Left ventricle myocardium inferior (tissue), 1 donor: ENCODE data around the gene AGO3. TPM values are rescaled to one million over a fixed set of nuclear protein-coding genes. Genes with fewer than 3 reads are reported as not detected.

ENCODE experiments used
- DNase-seq: peaks from one replicate; pipeline ENCODE4 v3.0.0-alpha.2; 2020
- H3K27ac ChIP-seq: fragments of 200-600 bp; replicated peaks from 2 replicates; pipeline ENCODE4 v1.8.0; 2021
- H3K27me3 ChIP-seq: fragments of 200-600 bp; 2 replicates; pipeline ENCODE4 v1.8.0; 2021; ENCODE audit warnings: low read depth
- H3K36me3 ChIP-seq: fragments of 200-600 bp; 2 replicates; pipeline ENCODE4 v1.8.0; 2021
- H3K4me1 ChIP-seq: fragments of 200-600 bp; 2 replicates; pipeline ENCODE4 v1.8.0; 2021
- H3K4me3 ChIP-seq: fragments of 200-600 bp; 2 replicates; pipeline ENCODE4 v1.8.0; 2021; ENCODE audit warnings: mild to moderate bottlenecking, moderate library complexity
- H3K9me3 ChIP-seq: fragments of 200-600 bp; replicated peaks from 2 replicates; pipeline ENCODE4 v1.8.0; 2021
- intact Hi-C: fragments of 100-400 bp; cut with micrococcal nuclease; formaldehyde crosslinking; loops from one replicate; pipeline ENCODE4 v1.11.0; 2022
- long read RNA-seq: library from polyadenylated mRNA; unstranded; transcript quantifications from one replicate; pipeline ENCODE4 v2.0.0, GENCODE V29; 2021
- total RNA-seq: library from RNA; stranded (reverse); fragmentation: NEBNext Ultra II Directional; extraction: Animal tissue kit (Norgen Biotek cat#: 25700); gene quantifications from one replicate; pipeline ENCODE4 v1.2.1, GENCODE V29; 2021
- TF ChIP-seq, protein P1 (sequence below): fragments of 200-600 bp; IDR thresholded peaks from 2 replicates; pipeline ENCODE4 v1.8.0; 2021; ENCODE audit warnings: antibody characterized with exemption, mild to moderate bottlenecking, borderline replicate concordance
- donor health status: DM: no; HTN: yes; CAD: no; lungs with severe emphysema.

The AGO3 gene
- 12.1 TPM for total RNA-seq
- long read RNA-seq, full-length matches to known transcripts: 6 of 10 reads
- long read RNA-seq, partial matches to known transcripts: 1 of 10 reads
- long read RNA-seq, other reads (novel, unspliced or antisense): 3 of 10 reads

DNA sequence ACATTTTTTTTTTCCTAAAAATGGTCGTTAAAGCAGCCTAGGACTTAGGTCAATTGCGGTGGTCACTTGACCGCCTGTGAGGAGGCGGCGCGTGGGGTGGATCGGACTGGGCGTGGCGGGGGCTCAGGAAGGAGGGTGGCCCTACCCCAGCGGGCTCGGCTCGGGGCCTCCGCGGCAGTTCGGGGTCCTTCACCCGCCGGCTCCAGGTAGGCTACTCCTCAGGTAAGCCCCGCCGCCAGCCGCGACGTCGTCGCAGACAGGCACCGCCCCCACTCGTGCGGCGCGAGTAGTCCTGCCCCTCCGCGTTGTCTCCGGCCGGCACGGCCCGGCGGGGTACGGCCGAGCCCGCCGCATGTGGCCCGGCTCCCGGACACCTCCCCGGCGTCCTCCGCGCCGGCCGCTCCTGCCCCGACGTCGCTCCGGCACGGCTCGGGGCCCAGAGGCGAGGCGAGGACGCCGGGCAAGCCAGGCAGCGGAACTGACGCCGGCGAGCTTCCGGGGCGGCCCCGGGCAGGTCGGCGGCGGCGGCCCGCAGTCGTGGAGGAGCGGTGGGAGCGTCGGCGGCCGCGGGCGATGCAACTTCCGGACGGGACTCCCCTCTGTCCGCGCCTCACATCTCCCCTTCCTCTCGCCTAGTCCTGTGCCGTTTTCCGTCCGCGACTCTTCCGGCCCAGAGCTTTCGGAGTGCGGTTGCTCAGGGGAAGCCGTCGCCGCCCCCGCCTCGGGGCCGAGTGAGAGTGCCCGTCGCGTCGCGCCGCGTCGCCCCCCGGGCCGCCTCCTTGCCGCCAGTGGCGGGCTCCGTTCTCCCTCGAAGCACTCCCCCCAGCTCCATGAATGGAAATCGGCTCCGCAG, at the start of gene AGO3:
Gene AGO3, plus strand, starts transcription at position 513 of the 853 bp plus-strand sequence. Its CDS starts 322 bp downstream, at position 835.
- Histone ChIP-seq H3K4me3 (peak within 1 kb of the TSS; percentile 95), H3K27me3 (no peaks in the 10 kb centered on the region), H3K9me3 (no peaks in the 10 kb centered on the region), H3K27ac (peak within 1 kb of the TSS; percentile 99), H3K4me1 (peaks cover 50% of the 10 kb centered on the region), H3K36me3 (no peaks in the 10 kb centered on the region)
- intact Hi-C loops: no loop called here
- TF ChIP-seq, protein P1, sequence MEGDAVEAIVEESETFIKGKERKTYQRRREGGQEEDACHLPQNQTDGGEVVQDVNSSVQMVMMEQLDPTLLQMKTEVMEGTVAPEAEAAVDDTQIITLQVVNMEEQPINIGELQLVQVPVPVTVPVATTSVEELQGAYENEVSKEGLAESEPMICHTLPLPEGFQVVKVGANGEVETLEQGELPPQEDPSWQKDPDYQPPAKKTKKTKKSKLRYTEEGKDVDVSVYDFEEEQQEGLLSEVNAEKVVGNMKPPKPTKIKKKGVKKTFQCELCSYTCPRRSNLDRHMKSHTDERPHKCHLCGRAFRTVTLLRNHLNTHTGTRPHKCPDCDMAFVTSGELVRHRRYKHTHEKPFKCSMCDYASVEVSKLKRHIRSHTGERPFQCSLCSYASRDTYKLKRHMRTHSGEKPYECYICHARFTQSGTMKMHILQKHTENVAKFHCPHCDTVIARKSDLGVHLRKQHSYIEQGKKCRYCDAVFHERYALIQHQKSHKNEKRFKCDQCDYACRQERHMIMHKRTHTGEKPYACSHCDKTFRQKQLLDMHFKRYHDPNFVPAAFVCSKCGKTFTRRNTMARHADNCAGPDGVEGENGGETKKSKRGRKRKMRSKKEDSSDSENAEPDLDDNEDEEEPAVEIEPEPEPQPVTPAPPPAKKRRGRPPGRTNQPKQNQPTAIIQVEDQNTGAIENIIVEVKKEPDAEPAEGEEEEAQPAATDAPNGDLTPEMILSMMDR: no peak
- peak; percentile 82 for DNase-seq

DNA sequence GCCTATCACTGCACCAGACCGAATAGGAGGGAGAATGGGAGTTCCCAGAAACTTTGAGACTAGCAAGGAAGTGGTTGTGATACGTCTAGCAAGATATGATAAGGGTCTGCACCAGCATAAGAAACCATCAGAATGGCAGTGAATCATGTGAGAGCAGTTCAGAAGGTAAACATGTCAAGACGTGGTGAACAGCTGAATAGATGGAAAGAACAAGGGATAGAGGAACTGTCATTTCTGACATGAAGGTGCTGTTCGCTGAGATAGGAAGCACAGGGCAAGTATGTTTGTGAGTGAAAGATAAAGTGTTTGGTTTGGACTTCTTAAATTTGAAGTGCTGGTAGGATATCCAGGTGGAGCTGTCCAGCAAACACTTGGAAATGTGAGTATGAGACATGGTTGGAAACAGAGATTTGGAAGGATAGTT, 49.0 kb upstream of the AGO3 start:
- intact Hi-C loops: no loop called here
- TF ChIP-seq, protein P1: no peak

GRCh38 chr1:35882586-35882944, 48.3 kb upstream of the AGO3 start:
- intact Hi-C loops: no loop called here
- no peaks in the 10 kb centered on the region for H3K9me3 ChIP-seq
- peak overlapping the region; percentile 84 for H3K27ac ChIP-seq
- no peak for DNase-seq
- no peaks in the 10 kb centered on the region for H3K27me3 ChIP-seq
- peak overlapping the region; percentile 85 for H3K4me3 ChIP-seq
- peaks cover 48% of the 10 kb centered on the region for H3K4me1 ChIP-seq
- H3K36me3 ChIP-seq: no peaks in the 10 kb centered on the region
- TF ChIP-seq, protein P1: no peak

More for the DNA sequence above, 49.0 kb upstream of the AGO3 start:
- DNase-seq: no peak
- Histone ChIP-seq H3K4me3 (no peak overlapping the region), H3K9me3 (no peaks in the 10 kb centered on the region), H3K36me3 (no peaks in the 10 kb centered on the region), H3K27ac (no peak overlapping the region), H3K4me1 (peaks cover 42% of the 10 kb centered on the region), H3K27me3 (no peaks in the 10 kb centered on the region)

- Histone ChIP-seq H3K9me3 (no peaks in the 10 kb centered on the region), H3K4me1 (peaks cover 48% of the 10 kb centered on the region), H3K36me3 (no peaks in the 10 kb centered on the region), H3K4me3 (peak within 1 kb of the TSS; percentile 85), H3K27ac (peak within 1 kb of the TSS; percentile 84), H3K27me3 (no peaks in the 10 kb centered on the region)
- intact Hi-C loops: no loop called here
- peak; percentile 94 for DNase-seq
- TF ChIP-seq, protein P1: peak; percentile 99
Observed at GRCh38 chr1:35882945-35883634, 47.8 kb upstream of the AGO3 start, which contains the start of gene AGO1. Gene AGO1 (plus strand): TSS chr1:35883209. CDS start chr1:35883422, 213 bp downstream.

GRCh38 chr1:35883635-35884101, 47.2 kb upstream of the AGO3 start:
- TF ChIP-seq, protein P1: no peak
- peak overlapping the region; percentile 85 for H3K4me3 ChIP-seq
- no peaks in the 10 kb centered on the region for H3K27me3 ChIP-seq
- peak overlapping the region; percentile 84 for H3K27ac ChIP-seq
- intact Hi-C loops: no loop called here
- peak; percentile 40 for DNase-seq
- peaks cover 3% of the 10 kb centered on the region for H3K36me3 ChIP-seq
- H3K9me3 ChIP-seq: no peaks in the 10 kb centered on the region
- H3K4me1 ChIP-seq: peaks cover 48% of the 10 kb centered on the region
